Nephron (organoid): ENCODE measurements around the gene GTF2A1L.
A peak's percentile ranks its signal among the peaks of the same experiment; 100 is the strongest.

Experiments used
- H3K27ac Mint-ChIP-seq, 3 experiments: 2 replicates each; pipeline ENCODE4 v1.8.0; 2020; ENCODE audit warnings: mixed read lengths in 3 of 3, mild to moderate bottlenecking in 2 of 3, moderate library complexity in 1 of 3
- H3K27me3 Mint-ChIP-seq: 2 replicates; pipeline ENCODE4 v1.8.0; 2021; ENCODE audit warnings: low read depth, mild to moderate bottlenecking, moderate library complexity, mixed read lengths
- H3K36me3 Mint-ChIP-seq: 2 replicates; pipeline ENCODE4 v1.8.0; 2020; ENCODE audit warnings: low read depth, mixed read lengths
- H3K4me1 Mint-ChIP-seq: 2 replicates; pipeline ENCODE4 v1.8.0; 2020; ENCODE audit warnings: mixed read lengths
- H3K4me3 Mint-ChIP-seq, 3 experiments: 2 replicates each; pipeline ENCODE4 v1.8.0; 2020; ENCODE audit warnings: mild to moderate bottlenecking in 3 of 3, mixed read lengths in 3 of 3, moderate library complexity in 2 of 3
- H3K9me3 Mint-ChIP-seq: 2 replicates; pipeline ENCODE4 v1.8.0; 2020; ENCODE audit warnings: mixed read lengths
- CTCF ChIP-seq, 3 experiments: fragments of 200-600 bp; sonication (generic); IDR thresholded peaks; one replicate each; pipeline ENCODE4 v1.5.0; 2021; ENCODE audit warnings: antibody characterized with exemption in 3 of 3; ENCODE audit not compliant: unreplicated experiment in 3 of 3

Gene GTF2A1L

GRCh38 chr2:48728840-48729239 is 111.2 kb downstream of the GTF2A1L start:
- H3K27me3 Mint-ChIP-seq, result peaks cover 48% of the 10 kb centered on the region
- no peaks in the 10 kb centered on the region for H3K36me3 Mint-ChIP-seq
- H3K9me3 Mint-ChIP-seq, result no peaks in the 10 kb centered on the region
- no peak for TF ChIP-seq CTCF (IDR thresholded peaks at IDR 0.05; ENCODE audit: unreplicated experiment in 3 of 3)
- H3K4me3 Mint-ChIP-seq, result no peak overlapping the region
- H3K27ac Mint-ChIP-seq, result peak overlapping the region in 1 of 3 experiments; percentile 2
- H3K4me1 Mint-ChIP-seq, result peaks cover 17% of the 10 kb centered on the region
